Brain microvascular endothelial cell (primary cell): ENCODE measurements around the gene MSH5.

Experiments
- DNase-seq: peaks from one replicate; pipeline ENCODE4 v3.0.0-alpha.2; 2020
- H3K27ac ChIP-seq: fragments of 250-450 bp; sonication (Bioruptor Pico); 2 replicates; pipeline ENCODE4 v1.5.1; 2020; ENCODE audit warnings: mild to moderate bottlenecking, moderate library complexity
- H3K27me3 ChIP-seq: fragments of 250-450 bp; sonication (Bioruptor Pico); replicated peaks from 2 replicates; pipeline ENCODE4 v1.5.1; 2020; ENCODE audit warnings: mild to moderate bottlenecking
- H3K36me3 ChIP-seq: fragments of 250-450 bp; sonication (Bioruptor Pico); replicated peaks from 2 replicates; pipeline ENCODE4 v1.5.1; 2020; ENCODE audit warnings: mild to moderate bottlenecking
- H3K4me3 ChIP-seq: 2 replicates; pipeline ENCODE4 v1.5.1; 2011; ENCODE audit warnings: low read depth, mild to moderate bottlenecking, control low read depth, low read length, moderate library complexity
- in situ Hi-C: cut with HindIII; loops from 2 replicates; pipeline ENCODE4 v1.10.0; 2017; ENCODE audit warnings: low sequenced_read_pairs, low pct_ligation_motif_present
- TF ChIP-seq, protein P1 (sequence below): IDR thresholded peaks from 2 replicates; pipeline ENCODE4 v1.5.1; 2011; ENCODE audit warnings: low read depth, mild to moderate bottlenecking, moderate library complexity, low read length, control low read depth, inconsistent platforms; ENCODE audit errors: missing control alignments

MSH5 gene

DNA sequence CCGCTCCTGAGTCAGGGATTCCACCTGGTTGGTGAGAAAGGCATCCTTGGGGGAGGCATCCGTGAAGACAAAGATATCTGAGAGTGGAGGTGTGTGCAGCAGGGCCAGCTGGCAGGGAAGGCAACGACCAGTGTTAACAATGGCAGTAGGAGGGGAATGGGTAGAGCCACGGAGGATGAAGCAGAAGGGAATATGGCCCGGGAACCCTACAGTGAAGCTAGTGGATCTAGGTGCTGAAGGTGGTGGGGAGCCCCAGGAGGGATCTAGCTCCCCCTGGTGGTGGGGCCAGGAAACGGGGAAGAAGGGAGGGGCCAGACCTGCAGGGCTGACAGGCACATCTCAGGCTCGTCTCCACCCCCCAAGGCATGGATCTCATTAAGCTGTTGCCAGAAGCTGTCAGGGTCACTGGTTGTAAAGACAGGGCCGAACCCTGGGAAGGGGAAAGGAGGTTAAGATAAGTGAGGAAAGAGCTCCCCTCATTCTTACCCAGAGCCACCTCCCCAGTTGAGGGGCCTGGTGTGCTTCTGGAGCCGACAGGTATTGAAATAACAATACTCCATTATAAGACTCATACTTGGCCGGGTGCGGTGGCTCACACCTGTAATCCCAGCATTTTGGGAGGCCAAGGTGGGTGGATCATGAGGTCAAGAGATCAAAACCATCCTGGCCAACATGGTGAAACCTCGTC lies 30.0 kb downstream of the MSH5 start:
- in situ Hi-C loops = no loop called here
- H3K36me3 ChIP-seq = no peaks in the 10 kb centered on the region
- H3K4me3 ChIP-seq = no peak overlapping the region
- H3K27ac ChIP-seq = no peak overlapping the region
- TF ChIP-seq, protein P1, sequence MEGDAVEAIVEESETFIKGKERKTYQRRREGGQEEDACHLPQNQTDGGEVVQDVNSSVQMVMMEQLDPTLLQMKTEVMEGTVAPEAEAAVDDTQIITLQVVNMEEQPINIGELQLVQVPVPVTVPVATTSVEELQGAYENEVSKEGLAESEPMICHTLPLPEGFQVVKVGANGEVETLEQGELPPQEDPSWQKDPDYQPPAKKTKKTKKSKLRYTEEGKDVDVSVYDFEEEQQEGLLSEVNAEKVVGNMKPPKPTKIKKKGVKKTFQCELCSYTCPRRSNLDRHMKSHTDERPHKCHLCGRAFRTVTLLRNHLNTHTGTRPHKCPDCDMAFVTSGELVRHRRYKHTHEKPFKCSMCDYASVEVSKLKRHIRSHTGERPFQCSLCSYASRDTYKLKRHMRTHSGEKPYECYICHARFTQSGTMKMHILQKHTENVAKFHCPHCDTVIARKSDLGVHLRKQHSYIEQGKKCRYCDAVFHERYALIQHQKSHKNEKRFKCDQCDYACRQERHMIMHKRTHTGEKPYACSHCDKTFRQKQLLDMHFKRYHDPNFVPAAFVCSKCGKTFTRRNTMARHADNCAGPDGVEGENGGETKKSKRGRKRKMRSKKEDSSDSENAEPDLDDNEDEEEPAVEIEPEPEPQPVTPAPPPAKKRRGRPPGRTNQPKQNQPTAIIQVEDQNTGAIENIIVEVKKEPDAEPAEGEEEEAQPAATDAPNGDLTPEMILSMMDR = peak; percentile 88
- H3K27me3 ChIP-seq = no peaks in the 10 kb centered on the region
- peak; percentile 55 for DNase-seq

DNA sequence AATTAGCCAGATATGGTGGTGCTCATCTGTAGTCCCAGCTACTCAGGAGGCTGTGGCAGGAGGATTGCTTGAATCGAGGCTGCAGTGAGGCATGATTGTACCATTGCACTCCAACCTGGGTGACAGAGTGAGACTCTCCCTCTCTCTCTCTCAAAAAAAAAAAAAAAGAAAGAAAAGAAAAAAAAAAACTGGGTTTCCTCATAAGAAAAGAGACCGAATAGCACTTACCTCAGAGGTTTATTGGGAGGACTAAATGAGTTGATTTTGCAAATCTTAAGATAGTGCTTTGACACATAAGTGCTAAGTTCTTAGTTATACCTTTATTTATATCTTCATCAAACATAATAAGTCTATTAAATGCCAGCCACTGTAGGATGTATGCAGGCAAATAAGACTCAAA lies 31.1 kb downstream of the MSH5 start:
- Histone ChIP-seq H3K27ac (no peak overlapping the region), H3K4me3 (no peak overlapping the region), H3K36me3 (no peaks in the 10 kb centered on the region), H3K27me3 (no peaks in the 10 kb centered on the region)
- in situ Hi-C loops = no loop called here
- TF ChIP-seq, protein P1 = no peak
- DNase-seq = no peak

DNA sequence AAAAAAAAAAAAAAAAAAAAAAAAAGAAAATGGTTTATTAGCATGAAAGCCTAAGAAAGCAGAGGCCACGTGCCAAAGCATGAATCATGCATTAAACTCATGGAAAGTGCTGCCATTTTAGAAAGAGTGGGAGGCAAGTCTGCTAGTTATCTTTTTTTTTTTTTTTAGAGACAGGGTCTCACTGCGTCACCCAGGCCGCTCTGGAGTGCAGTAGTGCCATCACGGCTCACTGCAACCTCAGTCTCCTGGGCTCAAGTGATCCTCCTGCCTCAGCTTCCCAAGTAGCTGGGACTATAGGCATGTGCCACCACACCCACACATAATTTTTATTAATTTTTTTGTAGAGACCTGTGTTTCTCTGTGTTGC lies 32.2 kb downstream of the MSH5 start:
- DNase-seq = no peak
- H3K36me3 ChIP-seq = no peaks in the 10 kb centered on the region
- H3K4me3 ChIP-seq = no peak overlapping the region
- no peaks in the 10 kb centered on the region for H3K27me3 ChIP-seq
- H3K27ac ChIP-seq = no peak overlapping the region
- TF ChIP-seq, protein P1 = no peak
- in situ Hi-C loops = no loop called here

DNA sequence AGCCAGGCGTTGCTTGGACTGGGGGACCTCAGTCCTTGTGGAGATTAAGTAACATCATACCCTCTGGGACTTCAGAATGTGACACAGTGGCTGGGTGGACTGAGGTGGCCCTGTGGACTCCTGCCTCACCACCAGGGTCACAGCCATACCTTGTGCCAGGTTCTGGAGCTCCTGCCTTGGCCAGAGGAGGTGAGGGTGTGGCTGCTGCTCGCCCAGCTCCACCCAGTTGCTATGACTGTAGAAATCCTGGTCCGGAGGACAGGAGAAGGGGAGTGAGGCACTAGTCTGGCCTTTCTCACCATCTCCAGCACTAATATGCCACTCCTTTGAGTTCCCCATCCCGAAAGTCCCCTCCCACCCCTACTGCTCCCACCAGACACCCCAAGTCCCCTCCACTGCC lies 35.4 kb downstream of the MSH5 start:
- no peaks in the 10 kb centered on the region for H3K27me3 ChIP-seq
- no peak overlapping the region for H3K27ac ChIP-seq
- in situ Hi-C loops = no loop called here
- DNase-seq = no peak
- H3K36me3 ChIP-seq = peaks cover 28% of the 10 kb centered on the region
- H3K4me3 ChIP-seq = no peak overlapping the region
- TF ChIP-seq, protein P1 = no peak

DNA sequence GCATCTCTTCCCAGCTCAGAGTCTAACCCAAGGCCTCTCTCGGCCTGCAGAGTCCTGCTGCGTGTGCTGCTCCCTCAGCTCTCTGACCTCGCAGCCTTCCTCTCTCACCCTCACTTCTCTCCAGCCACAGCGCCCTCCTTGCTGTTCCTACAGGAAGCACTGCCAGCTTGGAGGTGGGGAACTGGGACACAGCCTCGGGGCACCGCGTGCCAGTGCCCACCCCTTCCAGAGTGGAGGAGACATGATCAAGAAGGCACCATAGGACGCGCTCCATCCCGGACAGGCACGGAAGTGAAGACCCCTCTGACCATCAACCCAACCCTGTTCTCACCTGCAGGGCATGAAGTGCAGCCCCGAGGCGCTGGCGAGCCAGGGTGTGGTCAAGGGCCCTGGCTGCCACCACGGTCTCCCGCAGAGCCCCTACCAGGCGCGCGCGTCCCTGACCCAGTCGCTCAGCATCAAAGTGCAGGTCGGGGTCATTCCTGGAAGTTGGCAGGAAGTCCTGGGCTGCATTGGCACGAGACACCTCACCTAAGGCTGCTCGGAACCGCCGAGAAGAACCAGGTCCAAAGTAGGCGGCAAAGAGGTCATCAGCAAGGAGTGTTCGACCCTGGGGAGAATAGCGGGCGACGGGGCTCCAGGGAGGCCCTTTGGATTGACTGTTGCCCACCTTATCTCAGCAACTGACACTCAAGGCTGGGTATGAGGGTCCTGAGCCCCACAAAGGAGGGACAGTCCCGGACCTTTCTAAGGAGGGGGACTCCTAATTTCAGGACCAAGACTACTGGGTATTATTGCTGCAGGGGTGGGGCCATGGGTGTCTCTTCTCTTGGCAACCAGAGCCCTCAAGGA lies 36.1 kb downstream of the MSH5 start:
- in situ Hi-C loops = no loop called here
- no peak for DNase-seq
- Histone ChIP-seq H3K36me3 (peaks cover 35% of the 10 kb centered on the region), H3K27ac (no peak overlapping the region), H3K4me3 (no peak overlapping the region), H3K27me3 (no peaks in the 10 kb centered on the region)
- TF ChIP-seq, protein P1 = no peak
